ENCODE data around the gene TBC1D2.
"Not testable (repeated sequence)": the region's sequence is repeated elsewhere in the genome, so short reads cannot be mapped to it uniquely, and the experiment has no call there.

- not testable (repeated sequence) for TF ChIP-seq TAF1 (conservative IDR thresholded peaks at IDR 0.05); REST (IDR thresholded peaks at IDR 0.05); ATF3 (IDR thresholded peaks at IDR 0.05); RAD21 (IDR thresholded peaks at IDR 0.05); RXRA (IDR thresholded peaks at IDR 0.05); EGR1 (IDR thresholded peaks at IDR 0.05; ENCODE audit: low read depth in 2 of 2); ZBTB33 (IDR thresholded peaks at IDR 0.05); SP1 (IDR thresholded peaks at IDR 0.05); NR2F2 (IDR thresholded peaks at IDR 0.05); HNF4A (conservative IDR thresholded peaks at IDR 0.05); FOXA1 (IDR thresholded peaks at IDR 0.05)
- TF ChIP-seq, protein P1, sequence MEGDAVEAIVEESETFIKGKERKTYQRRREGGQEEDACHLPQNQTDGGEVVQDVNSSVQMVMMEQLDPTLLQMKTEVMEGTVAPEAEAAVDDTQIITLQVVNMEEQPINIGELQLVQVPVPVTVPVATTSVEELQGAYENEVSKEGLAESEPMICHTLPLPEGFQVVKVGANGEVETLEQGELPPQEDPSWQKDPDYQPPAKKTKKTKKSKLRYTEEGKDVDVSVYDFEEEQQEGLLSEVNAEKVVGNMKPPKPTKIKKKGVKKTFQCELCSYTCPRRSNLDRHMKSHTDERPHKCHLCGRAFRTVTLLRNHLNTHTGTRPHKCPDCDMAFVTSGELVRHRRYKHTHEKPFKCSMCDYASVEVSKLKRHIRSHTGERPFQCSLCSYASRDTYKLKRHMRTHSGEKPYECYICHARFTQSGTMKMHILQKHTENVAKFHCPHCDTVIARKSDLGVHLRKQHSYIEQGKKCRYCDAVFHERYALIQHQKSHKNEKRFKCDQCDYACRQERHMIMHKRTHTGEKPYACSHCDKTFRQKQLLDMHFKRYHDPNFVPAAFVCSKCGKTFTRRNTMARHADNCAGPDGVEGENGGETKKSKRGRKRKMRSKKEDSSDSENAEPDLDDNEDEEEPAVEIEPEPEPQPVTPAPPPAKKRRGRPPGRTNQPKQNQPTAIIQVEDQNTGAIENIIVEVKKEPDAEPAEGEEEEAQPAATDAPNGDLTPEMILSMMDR (IDR thresholded peaks at IDR 0.05; ENCODE audit: low read depth, low read length, missing input control) = not testable (repeated sequence)
Observed at GRCh38 chr9:98269652-98270051, 14.2 kb upstream of the TBC1D2 start.

Measured in liver (tissue), 3 donors.